ENCODE results near the gene SLC16A12.

GRCh38 chr10:89535171-89536012, at the start of gene SLC16A12:
- TF ChIP-seq CTCF (IDR thresholded peaks at IDR 0.05; ENCODE audit: low read depth, low read length) (no peak), EZH2phosphoT487 (IDR thresholded peaks at IDR 0.05; ENCODE audit: low read depth) (no peak)
